Right lobe of liver (tissue), 4 donors: Measurements from ENCODE around the gene CAMTA1.

Experiments
- POLR2A ChIP-seq: fragments of 450-650 bp; IDR thresholded peaks from one replicate; pipeline ENCODE4 v1.6.1; 2017; ENCODE audit warnings: antibody characterized with exemption, mild to moderate bottlenecking
- TF ChIP-seq, protein P1 (sequence below), 4 donors: fragments of 200-600 bp in 3 of 4; fragments of 450-650 bp in 1 of 4; IDR thresholded peaks; one replicate each; pipeline versions ENCODE4 v1.5.1 to v1.8.0; 2016 to 2022; ENCODE audit warnings: antibody characterized with exemption in 4 of 4, mild to moderate bottlenecking in 2 of 4
- donor health status: DM: no; HTN: no; CAD: no.
- donor health status: DM: no; HTN: no; CAD: no.
- donor health status: DM: no; HTN: yes; CAD: no.

DNA sequence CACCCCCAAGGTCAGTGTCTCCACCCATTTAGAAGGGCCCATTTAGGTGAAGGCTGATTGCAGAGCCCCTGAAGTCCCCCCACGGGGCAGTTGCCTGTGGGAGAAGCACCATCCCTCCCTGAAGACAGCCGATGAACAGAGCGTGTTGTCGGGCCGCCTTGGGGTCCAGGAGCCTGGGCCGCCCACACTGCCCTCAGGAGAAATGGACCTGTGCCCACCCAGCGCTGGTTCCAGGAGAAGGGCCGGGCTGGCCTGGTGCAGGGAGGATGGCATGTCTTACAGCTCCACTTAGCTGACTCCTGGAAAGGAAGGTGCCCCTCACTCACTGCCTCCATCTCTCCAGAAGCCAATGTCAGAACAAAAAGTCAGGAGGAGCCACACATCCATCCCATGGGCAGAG, 733.2 kb downstream of the CAMTA1 start:
- TF ChIP-seq POLR2A = no peak
- TF ChIP-seq, protein P1, sequence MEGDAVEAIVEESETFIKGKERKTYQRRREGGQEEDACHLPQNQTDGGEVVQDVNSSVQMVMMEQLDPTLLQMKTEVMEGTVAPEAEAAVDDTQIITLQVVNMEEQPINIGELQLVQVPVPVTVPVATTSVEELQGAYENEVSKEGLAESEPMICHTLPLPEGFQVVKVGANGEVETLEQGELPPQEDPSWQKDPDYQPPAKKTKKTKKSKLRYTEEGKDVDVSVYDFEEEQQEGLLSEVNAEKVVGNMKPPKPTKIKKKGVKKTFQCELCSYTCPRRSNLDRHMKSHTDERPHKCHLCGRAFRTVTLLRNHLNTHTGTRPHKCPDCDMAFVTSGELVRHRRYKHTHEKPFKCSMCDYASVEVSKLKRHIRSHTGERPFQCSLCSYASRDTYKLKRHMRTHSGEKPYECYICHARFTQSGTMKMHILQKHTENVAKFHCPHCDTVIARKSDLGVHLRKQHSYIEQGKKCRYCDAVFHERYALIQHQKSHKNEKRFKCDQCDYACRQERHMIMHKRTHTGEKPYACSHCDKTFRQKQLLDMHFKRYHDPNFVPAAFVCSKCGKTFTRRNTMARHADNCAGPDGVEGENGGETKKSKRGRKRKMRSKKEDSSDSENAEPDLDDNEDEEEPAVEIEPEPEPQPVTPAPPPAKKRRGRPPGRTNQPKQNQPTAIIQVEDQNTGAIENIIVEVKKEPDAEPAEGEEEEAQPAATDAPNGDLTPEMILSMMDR (IDR thresholded peaks at IDR 0.05) = no peak
